G401 (cell line): Measurements from ENCODE around the gene FERMT1. TPM values are rescaled to one million over a fixed set of nuclear protein-coding genes. Genes with fewer than 3 reads are reported as not detected.

Experiments
- total RNA-seq: library from RNA; depleted of rRNA; stranded (reverse); fragments of >200 nt; shearing (Covaris generic); gene quantifications from 2 replicates; pipeline ENCODE4 v1.2.3, GENCODE V29; 2014; rRNA removed

Gene FERMT1
- total RNA-seq, 1 experiment from 2014 or later = not detected

Other genes with a start within 250 kb of the FERMT1 start
- gene CHGB, start 211.5 kb downstream of the FERMT1 start, total RNA-seq = 0.06 and 1.5 TPM in 2 replicates
- 12.7 and 15.9 TPM in 2 replicates for gene TRMT6, start 172.5 kb downstream of the FERMT1 start, total RNA-seq
- 12.2 and 27.0 TPM in 2 replicates for gene MCM8, start 172.4 kb downstream of the FERMT1 start, total RNA-seq
- 50.6 and 74.0 TPM in 2 replicates for gene CRLS1, start 116.9 kb downstream of the FERMT1 start, total RNA-seq
- gene LRRN4, start 69.0 kb downstream of the FERMT1 start, total RNA-seq = not detected in 2 replicates